ENCODE results near the gene COMT.

DNA sequence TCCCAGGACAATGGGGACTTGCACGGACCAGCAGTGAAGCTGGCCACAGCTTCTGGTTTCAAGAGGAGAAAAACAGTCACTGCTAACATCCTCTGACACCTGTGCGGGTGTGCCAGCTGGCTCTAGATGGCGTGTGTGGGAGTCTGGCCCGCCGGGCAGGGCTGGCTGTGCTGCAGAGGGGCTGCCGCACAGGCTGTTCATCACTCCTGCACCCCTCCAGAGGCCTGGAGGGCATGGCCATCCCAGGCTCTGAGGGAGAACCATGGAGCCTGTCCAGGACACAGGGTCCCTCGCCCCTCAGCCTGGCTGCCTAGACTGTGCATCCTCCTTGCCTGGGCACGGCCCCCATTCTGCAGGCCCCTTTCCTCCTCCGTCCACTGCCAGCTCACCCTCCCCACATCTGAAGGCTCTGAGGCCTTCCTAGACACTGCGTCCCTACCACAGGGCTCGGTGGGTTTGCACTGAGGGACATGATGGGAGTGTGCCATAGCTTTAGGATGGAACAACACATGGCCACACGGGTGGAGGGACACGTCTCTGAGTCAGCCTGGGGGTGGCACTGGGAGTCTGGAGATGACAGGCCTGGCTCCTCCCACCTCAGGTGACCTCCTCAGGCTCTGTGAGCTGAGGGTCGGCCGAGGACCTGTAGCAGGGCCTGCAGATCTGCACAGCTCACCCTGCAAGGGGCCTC lies 44.8 kb upstream of the COMT start:
- TF ChIP-seq, protein P1, sequence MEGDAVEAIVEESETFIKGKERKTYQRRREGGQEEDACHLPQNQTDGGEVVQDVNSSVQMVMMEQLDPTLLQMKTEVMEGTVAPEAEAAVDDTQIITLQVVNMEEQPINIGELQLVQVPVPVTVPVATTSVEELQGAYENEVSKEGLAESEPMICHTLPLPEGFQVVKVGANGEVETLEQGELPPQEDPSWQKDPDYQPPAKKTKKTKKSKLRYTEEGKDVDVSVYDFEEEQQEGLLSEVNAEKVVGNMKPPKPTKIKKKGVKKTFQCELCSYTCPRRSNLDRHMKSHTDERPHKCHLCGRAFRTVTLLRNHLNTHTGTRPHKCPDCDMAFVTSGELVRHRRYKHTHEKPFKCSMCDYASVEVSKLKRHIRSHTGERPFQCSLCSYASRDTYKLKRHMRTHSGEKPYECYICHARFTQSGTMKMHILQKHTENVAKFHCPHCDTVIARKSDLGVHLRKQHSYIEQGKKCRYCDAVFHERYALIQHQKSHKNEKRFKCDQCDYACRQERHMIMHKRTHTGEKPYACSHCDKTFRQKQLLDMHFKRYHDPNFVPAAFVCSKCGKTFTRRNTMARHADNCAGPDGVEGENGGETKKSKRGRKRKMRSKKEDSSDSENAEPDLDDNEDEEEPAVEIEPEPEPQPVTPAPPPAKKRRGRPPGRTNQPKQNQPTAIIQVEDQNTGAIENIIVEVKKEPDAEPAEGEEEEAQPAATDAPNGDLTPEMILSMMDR (conservative IDR thresholded peaks at IDR 0.05; ENCODE audit: low read length), result peak; percentile 51
- TF ChIP-seq EZH2phosphoT487 (IDR thresholded peaks at IDR 0.05; ENCODE audit: borderline replicate concordance), result no peak

Data from Loucy (cell line).